Pericardium fibroblast (primary cell): Measurements from ENCODE around the gene CRYZ. TPM values are rescaled to one million over a fixed set of nuclear protein-coding genes. Genes with fewer than 3 reads are reported as not detected.

Experiments
- total RNA-seq: library from RNA; depleted of rRNA; stranded (reverse); fragments of >200 nt; gene quantifications from 2 replicates; pipeline ENCODE4 v1.2.3, GENCODE V29; 2015

The CRYZ gene, protein sequence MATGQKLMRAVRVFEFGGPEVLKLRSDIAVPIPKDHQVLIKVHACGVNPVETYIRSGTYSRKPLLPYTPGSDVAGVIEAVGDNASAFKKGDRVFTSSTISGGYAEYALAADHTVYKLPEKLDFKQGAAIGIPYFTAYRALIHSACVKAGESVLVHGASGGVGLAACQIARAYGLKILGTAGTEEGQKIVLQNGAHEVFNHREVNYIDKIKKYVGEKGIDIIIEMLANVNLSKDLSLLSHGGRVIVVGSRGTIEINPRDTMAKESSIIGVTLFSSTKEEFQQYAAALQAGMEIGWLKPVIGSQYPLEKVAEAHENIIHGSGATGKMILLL
- 15.8 and 20.7 TPM in 2 replicates for total RNA-seq

DNA sequence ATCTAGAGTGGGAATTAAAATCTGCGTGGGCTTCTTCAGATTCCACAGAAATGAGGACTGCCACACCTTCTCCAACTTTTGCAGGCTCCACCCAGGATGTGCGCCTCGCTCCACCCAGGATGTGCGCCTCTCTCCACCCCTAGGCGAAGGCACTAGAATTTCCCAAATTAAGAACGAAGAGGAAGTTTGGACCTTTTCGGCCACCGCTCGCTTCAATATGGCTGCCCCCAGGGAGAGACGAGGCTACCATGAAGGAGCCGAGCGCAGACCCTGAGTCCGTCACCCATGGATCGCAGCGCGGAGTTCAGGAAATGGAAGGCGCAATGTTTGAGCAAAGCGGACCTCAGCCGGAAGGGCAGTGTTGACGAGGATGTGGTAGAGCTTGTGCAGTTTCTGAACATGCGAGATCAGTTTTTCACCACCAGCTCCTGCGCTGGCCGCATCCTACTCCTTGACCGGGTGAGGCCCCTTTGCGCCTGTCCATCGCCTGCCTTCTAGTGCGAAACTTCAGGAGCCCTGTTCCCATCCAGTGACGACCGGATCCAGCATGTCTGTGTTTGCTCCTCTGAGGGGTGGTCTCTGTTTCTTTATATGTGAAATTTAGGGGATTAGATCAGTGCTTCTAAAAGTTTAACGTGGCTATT lies at the start of gene CRYZ, which contains the start of gene TYW3:
Gene CRYZ, minus strand, starts transcription at position 91 of the 644 bp plus-strand sequence. CDS start 8,229 bp downstream, outside the sequence.
Gene TYW3, plus strand, starts transcription at position 193 of the 644 bp plus-strand sequence. Its CDS starts 93 bp downstream, at position 286.

GRCh38 chr1:74673351-74674111 lies 59.3 kb downstream of the CRYZ start, which contains the start of gene ERICH3:
ERICH3 (minus strand) TSS chr1:74673792; CDS start chr1:74673519, 273 bp downstream.

Other genes with a start within 250 kb of the CRYZ start
- gene LRRC53, start 220.4 kb downstream of the CRYZ start, total RNA-seq = not detected in 2 replicates
- not detected in 2 replicates for gene ERICH3, start 59.3 kb downstream of the CRYZ start, total RNA-seq
- gene TYW3, start 102 bp upstream of the CRYZ start, total RNA-seq = 6.5 and 9.2 TPM in 2 replicates